HG03460 (cell line): ENCODE results near the gene CPT1A.

Experiments used
- ATAC-seq: cut with Tn5 transposase; IDR thresholded peaks from one replicate; pipeline ENCODE4 v1.9.1; 2021; ENCODE audit not compliant: unreplicated experiment

Gene CPT1A

DNA sequence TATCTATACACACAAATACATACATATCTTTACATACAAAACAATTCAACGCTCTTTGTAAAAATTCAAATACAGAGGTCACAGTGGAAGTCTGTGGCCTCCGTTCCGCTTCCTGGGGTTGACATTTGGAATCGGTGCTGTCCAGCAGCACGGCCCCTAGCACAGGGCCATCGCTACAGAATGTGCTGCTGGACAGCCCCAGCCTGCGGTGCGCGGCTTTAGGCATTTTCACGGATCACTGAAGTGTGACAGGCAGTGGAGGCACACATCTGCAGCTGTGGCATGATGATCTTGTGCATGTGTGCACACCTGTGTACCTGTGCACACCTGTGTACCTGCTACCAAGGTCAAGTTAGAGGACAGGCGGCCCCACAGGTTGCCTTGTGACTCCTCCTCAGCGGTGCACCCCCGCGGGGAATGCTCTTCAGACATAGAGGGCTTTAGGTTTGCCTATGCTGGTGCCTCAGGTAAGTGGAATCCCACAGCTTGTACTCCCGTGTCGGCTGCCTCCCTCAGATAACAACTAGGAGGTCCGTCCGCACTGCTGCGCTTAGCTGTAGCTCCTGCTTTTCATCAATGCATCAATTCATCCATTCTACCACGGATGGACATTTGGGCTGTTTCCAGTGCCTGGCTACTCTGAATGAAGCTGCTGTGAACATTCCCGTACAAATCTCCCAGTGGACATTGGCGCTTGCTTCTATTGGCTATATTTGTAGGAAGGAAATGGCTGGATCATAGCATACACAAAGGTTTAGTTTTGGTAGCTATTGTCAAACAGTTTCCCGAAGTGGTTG, 127.5 kb downstream of the CPT1A start:
- ATAC-seq = no peak

DNA sequence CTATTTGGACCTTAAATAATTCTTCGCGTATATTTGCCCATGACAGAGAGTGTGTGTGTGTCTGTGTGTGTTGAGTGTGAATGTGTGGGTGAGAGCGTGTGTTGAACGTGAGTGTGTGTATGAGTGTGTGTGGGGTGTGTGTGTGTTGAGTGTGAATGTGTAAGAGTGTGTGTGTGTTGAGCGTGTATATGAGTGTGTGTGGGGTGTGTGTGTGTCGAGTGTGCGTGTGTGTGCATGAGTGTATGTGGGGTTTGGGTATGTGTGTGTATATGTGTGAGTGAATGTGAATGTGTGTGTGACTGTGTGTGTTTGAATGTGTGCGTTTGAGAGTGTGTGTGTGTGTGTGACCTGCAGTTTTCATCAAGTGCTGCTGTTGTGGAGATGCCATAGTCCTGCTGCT, 130.6 kb downstream of the CPT1A start:
- no peak for ATAC-seq

DNA sequence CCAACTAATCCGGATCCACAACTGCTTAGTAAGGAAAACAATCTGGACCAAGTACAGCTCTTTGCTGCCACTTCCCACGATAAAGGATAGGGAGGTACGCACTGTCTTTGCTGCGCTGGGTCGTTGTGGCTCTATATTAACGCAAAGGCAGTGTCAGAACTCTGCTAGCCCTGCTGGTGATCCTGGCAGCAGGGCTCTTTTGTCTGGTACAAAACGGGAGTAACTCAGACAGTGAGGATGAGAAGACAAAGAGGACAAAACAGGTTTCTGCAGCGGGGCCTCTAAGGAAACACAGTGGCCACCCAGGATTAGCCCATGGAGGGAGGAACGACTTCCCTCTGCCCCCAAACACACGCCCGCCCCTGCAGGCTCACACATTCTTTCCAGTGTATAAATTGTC, 131.3 kb downstream of the CPT1A start:
- no peak for ATAC-seq

DNA sequence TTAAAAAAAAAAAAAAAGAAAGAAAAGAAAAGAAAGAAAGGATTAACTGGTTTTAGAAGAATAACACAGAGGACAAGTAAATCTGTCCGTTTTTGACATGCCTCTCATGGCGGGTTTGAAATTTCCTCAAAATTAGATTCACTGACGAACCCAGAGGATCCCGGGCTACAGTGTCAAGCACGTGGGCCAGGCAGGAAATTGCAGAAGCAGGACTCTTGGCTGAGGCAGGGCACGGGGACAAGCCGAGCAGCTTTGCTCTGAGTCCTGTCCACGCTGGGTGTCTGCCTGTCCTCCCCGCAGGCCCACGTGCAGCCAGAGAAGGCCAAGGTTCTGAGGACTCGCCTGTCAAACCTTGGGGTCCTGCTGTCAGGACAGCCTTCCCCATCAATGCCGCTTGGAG, 132.7 kb downstream of the CPT1A start:
- ATAC-seq = no peak

DNA sequence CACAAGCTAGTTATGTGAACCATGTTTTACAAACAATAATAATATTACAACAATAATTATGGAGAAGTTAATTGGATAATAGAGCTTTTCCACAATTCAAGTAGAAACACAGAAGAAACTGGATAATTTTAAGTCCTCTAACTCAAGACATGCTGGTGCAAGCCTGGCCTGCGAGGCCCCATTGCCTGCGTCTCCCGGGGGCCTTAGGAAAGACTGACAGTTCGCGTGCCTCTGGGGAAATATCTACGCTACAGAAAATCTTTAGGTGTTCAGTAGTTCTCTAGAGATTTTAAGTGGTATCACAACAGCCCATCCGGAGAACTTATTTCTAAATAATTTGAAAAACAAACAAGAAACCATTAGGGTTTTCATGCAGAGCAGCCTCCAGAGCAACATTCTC, 134.2 kb downstream of the CPT1A start:
- ATAC-seq = no peak

DNA sequence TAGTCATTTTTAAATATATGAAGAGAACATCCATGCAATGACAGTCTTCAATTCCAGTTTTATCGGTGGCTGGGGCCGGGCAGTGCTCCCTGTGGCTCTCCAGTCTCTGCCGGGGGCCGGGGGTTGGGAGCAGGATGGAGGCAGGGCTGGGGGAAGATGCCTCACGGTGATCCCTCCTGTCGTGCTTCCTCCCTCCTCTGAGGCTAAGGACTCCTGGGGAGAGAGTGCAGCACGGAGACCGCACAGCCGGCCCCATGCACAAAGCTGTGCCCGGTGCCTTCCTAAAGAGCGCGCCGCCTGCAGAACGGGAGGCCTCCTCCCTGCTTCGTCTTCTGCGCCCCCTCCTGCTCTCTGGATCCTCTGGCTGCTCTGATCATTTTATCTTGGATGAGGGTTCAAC, 136.8 kb downstream of the CPT1A start:
- ATAC-seq = no peak
